OCI-LY1 (cell line): ENCODE data around the gene MED26.

Experiments
- EZH2 ChIP-seq: fragments of 200-600 bp; sonication (generic), shearing (Covaris generic); IDR thresholded peaks from 2 replicates; pipeline ENCODE4 v1.8.0; 2017; ENCODE audit warnings: borderline replicate concordance, mixed run types, mild to moderate bottlenecking, antibody characterized with exemption, low read length, moderate library complexity, mixed read lengths
- TF ChIP-seq, protein P1 (sequence below): fragments of 200-600 bp; sonication (generic), shearing (Covaris generic); IDR thresholded peaks from 2 replicates; pipeline ENCODE4 v1.5.1; 2017; ENCODE audit warnings: mild to moderate bottlenecking, antibody characterized with exemption, low read length, moderate library complexity, mixed read lengths

DNA sequence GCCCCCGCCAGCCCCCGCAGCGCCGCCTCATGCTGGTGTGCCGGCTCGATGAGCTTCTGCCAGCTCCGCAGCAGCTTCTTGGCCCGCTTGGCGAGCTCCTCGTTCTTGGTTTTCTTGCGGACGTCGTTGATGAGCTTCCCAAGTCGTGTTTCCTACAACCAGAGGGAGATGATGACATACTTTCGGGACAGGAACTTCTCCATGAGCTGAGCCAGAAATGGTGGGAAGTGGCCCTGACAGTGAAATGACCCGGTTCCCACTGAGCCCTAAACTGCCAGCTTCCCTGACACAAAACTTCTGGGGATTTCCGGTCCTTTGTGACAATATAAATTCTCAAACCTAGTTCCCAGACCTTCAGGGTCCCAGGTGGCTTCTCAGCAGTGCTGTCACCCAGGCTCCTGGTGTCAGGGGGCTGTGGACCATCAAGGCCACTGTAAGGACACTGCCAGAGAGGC lies 50.4 kb downstream of the MED26 start:
- TF ChIP-seq, protein P1, sequence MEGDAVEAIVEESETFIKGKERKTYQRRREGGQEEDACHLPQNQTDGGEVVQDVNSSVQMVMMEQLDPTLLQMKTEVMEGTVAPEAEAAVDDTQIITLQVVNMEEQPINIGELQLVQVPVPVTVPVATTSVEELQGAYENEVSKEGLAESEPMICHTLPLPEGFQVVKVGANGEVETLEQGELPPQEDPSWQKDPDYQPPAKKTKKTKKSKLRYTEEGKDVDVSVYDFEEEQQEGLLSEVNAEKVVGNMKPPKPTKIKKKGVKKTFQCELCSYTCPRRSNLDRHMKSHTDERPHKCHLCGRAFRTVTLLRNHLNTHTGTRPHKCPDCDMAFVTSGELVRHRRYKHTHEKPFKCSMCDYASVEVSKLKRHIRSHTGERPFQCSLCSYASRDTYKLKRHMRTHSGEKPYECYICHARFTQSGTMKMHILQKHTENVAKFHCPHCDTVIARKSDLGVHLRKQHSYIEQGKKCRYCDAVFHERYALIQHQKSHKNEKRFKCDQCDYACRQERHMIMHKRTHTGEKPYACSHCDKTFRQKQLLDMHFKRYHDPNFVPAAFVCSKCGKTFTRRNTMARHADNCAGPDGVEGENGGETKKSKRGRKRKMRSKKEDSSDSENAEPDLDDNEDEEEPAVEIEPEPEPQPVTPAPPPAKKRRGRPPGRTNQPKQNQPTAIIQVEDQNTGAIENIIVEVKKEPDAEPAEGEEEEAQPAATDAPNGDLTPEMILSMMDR: no peak
- TF ChIP-seq EZH2: no peak
